Stimulated activated naive CD8-positive, alpha-beta T cell treated with anti-CD3 and anti-CD28 coated beads, Interleukin-15, Interleukin-2, amounts not matched to agents 100 U/mL and 50 U/mL, for 24 hours (primary cell): ENCODE data around the gene PLCB1.

Experiments
- ATAC-seq: fragments of 150-1000 bp; cut with Tn5 transposase; one replicate; pipeline ENCODE4 v1.10.0; 2021
- DNase-seq: peaks from one replicate; pipeline ENCODE4 v3.0.0; 2021

The PLCB1 gene

GRCh38 chr20:8507231-8507630, 375.2 kb downstream of the PLCB1 start:
- no peak for ATAC-seq
- no peak for DNase-seq

- no peak for ATAC-seq
- DNase-seq = no peak
Measured at GRCh38 chr20:8509809-8510208, 377.7 kb downstream of the PLCB1 start.

GRCh38 chr20:8510808-8511207, 378.7 kb downstream of the PLCB1 start:
- DNase-seq (no peak), ATAC-seq (no peak)

- ATAC-seq (no peak), DNase-seq (no peak)
Measured at GRCh38 chr20:8512003-8512402, 379.9 kb downstream of the PLCB1 start.

- no peak for ATAC-seq
Measured at GRCh38 chr20:8515810-8516435, 383.9 kb downstream of the PLCB1 start.

GRCh38 chr20:8518878-8519277, 386.8 kb downstream of the PLCB1 start:
- DNase-seq (no peak), ATAC-seq (no peak)

More at GRCh38 chr20:8515810-8516435, 383.9 kb downstream of the PLCB1 start:
- DNase-seq = no peak

- no peak for ATAC-seq
- DNase-seq = no peak
Measured at GRCh38 chr20:8519887-8520286, 387.8 kb downstream of the PLCB1 start.

GRCh38 chr20:8522168-8522567, 390.1 kb downstream of the PLCB1 start:
- no peak for ATAC-seq

GRCh38 chr20:8523684-8524083, 391.6 kb downstream of the PLCB1 start:
- ATAC-seq (no peak), DNase-seq (no peak)

More at GRCh38 chr20:8522168-8522567, 390.1 kb downstream of the PLCB1 start:
- no peak for DNase-seq

GRCh38 chr20:8524101-8525016, 392.3 kb downstream of the PLCB1 start:
- DNase-seq (no peak), ATAC-seq (no peak)

GRCh38 chr20:8525017-8525343, 392.9 kb downstream of the PLCB1 start:
- no peak for ATAC-seq
- DNase-seq = no peak

GRCh38 chr20:8526610-8527009, 394.5 kb downstream of the PLCB1 start:
- ATAC-seq (no peak), DNase-seq (no peak)

- ATAC-seq = no peak
Measured at GRCh38 chr20:8527998-8528723, 396.1 kb downstream of the PLCB1 start.

GRCh38 chr20:8530022-8530421, 398.0 kb downstream of the PLCB1 start:
- ATAC-seq (no peak), DNase-seq (no peak)

More at GRCh38 chr20:8527998-8528723, 396.1 kb downstream of the PLCB1 start:
- DNase-seq = no peak

GRCh38 chr20:8532169-8532568, 400.1 kb downstream of the PLCB1 start:
- DNase-seq (no peak), ATAC-seq (no peak)

GRCh38 chr20:8534368-8535160, 402.5 kb downstream of the PLCB1 start:
- DNase-seq = no peak
- no peak for ATAC-seq

- DNase-seq (peak; percentile 12), ATAC-seq (no peak)
Measured at GRCh38 chr20:8535403-8536261, 403.6 kb downstream of the PLCB1 start.

- DNase-seq (no peak), ATAC-seq (no peak)
Measured at GRCh38 chr20:8536262-8536618, 404.2 kb downstream of the PLCB1 start.

- no peak for ATAC-seq
- DNase-seq = no peak
Measured at GRCh38 chr20:8540466-8540865, 408.4 kb downstream of the PLCB1 start.

- DNase-seq = no peak
- ATAC-seq = no peak
Measured at GRCh38 chr20:8542110-8542486, 410.0 kb downstream of the PLCB1 start.

GRCh38 chr20:8545212-8545611, 413.1 kb downstream of the PLCB1 start:
- DNase-seq (no peak), ATAC-seq (no peak)
